ENCODE measurements around the gene CNTFR. TPM values are rescaled to one million over a fixed set of nuclear protein-coding genes. Genes with fewer than 3 reads are reported as not detected.

The CNTFR gene
- total RNA-seq, 1 experiment from 2014 or later, result not detected

GRCh38 chr9:34606905-34607304, 17.4 kb upstream of the CNTFR start:
- DNase-seq, result no peak
- Mint-ChIP-seq H3K36me3 (ENCODE audit: insufficient read depth, unreplicated experiment) (peaks cover 7% of the 10 kb centered on the region), H3K4me1 (ENCODE audit: low read depth, unreplicated experiment) (no peaks in the 10 kb centered on the region), H3K27ac (ENCODE audit: unreplicated experiment) (no peak overlapping the region), H3K4me3 (ENCODE audit: low read depth, unreplicated experiment) (no peak overlapping the region), H3K9me3 (ENCODE audit: low read depth, unreplicated experiment) (no peaks in the 10 kb centered on the region), H3K27me3 (ENCODE audit: unreplicated experiment) (peaks cover 17% of the 10 kb centered on the region)
- TF ChIP-seq, protein P1, sequence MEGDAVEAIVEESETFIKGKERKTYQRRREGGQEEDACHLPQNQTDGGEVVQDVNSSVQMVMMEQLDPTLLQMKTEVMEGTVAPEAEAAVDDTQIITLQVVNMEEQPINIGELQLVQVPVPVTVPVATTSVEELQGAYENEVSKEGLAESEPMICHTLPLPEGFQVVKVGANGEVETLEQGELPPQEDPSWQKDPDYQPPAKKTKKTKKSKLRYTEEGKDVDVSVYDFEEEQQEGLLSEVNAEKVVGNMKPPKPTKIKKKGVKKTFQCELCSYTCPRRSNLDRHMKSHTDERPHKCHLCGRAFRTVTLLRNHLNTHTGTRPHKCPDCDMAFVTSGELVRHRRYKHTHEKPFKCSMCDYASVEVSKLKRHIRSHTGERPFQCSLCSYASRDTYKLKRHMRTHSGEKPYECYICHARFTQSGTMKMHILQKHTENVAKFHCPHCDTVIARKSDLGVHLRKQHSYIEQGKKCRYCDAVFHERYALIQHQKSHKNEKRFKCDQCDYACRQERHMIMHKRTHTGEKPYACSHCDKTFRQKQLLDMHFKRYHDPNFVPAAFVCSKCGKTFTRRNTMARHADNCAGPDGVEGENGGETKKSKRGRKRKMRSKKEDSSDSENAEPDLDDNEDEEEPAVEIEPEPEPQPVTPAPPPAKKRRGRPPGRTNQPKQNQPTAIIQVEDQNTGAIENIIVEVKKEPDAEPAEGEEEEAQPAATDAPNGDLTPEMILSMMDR (IDR thresholded peaks at IDR 0.05; ENCODE audit: unreplicated experiment), result no peak
- intact Hi-C loops (cut with micrococcal nuclease; ENCODE audit: unreplicated experiment), result no loop called here
- no TSS peak for BruUV-seq (replicated peaks)
- CTCF ChIA-PET, result interaction anchor here (0.8 kb wide), 1 partner anchor 30 kb away, joined by 3 read pairs; no protein-coding TSS in a partner anchor

GRCh38 chr9:34606190-34606589, 16.7 kb upstream of the CNTFR start:
- H3K9me3 Mint-ChIP-seq (ENCODE audit: low read depth, unreplicated experiment), result no peaks in the 10 kb centered on the region
- CTCF ChIA-PET, result interaction anchor here (0.8 to 1.0 kb wide), 2 partner anchors 14 to 31 kb away, joined by 3 read pairs; no protein-coding TSS in a partner anchor
- no peak for DNase-seq
- no peak overlapping the region for H3K27ac Mint-ChIP-seq (ENCODE audit: unreplicated experiment)
- no TSS peak for BruUV-seq (replicated peaks)
- TF ChIP-seq, protein P1 (IDR thresholded peaks at IDR 0.05; ENCODE audit: unreplicated experiment), result no peak
- no peaks in the 10 kb centered on the region for H3K36me3 Mint-ChIP-seq (ENCODE audit: insufficient read depth, unreplicated experiment)
- peaks cover 24% of the 10 kb centered on the region for H3K27me3 Mint-ChIP-seq (ENCODE audit: unreplicated experiment)
- H3K4me1 Mint-ChIP-seq (ENCODE audit: low read depth, unreplicated experiment), result no peaks in the 10 kb centered on the region
- H3K4me3 Mint-ChIP-seq (ENCODE audit: low read depth, unreplicated experiment), result no peak overlapping the region
- intact Hi-C loops (cut with micrococcal nuclease; ENCODE audit: unreplicated experiment), result no loop called here

GRCh38 chr9:34603610-34604231, 14.2 kb upstream of the CNTFR start:
- TF ChIP-seq, protein P1 (IDR thresholded peaks at IDR 0.05; ENCODE audit: unreplicated experiment), result peak; percentile 80
- Mint-ChIP-seq H3K27ac (ENCODE audit: unreplicated experiment) (no peak overlapping the region), H3K27me3 (ENCODE audit: unreplicated experiment) (peaks cover 49% of the 10 kb centered on the region)

GRCh38 chr9:34601937-34602573, 12.5 kb upstream of the CNTFR start:
- TF ChIP-seq, protein P1 (IDR thresholded peaks at IDR 0.05; ENCODE audit: unreplicated experiment), result no peak
- Mint-ChIP-seq H3K27me3 (ENCODE audit: unreplicated experiment) (peaks cover 65% of the 10 kb centered on the region), H3K4me3 (ENCODE audit: low read depth, unreplicated experiment) (no peak overlapping the region), H3K27ac (ENCODE audit: unreplicated experiment) (no peak overlapping the region), H3K4me1 (ENCODE audit: low read depth, unreplicated experiment) (no peaks in the 10 kb centered on the region), H3K36me3 (ENCODE audit: insufficient read depth, unreplicated experiment) (no peaks in the 10 kb centered on the region), H3K9me3 (ENCODE audit: low read depth, unreplicated experiment) (no peaks in the 10 kb centered on the region)
- CTCF ChIA-PET, result no interaction called here
- DNase-seq, result no peak
- intact Hi-C loops (cut with micrococcal nuclease; ENCODE audit: unreplicated experiment), result no loop called here
- no TSS peak for BruUV-seq (replicated peaks)

More at GRCh38 chr9:34603610-34604231, 14.2 kb upstream of the CNTFR start:
- CTCF ChIA-PET, result interaction anchor here (0.6 to 1.4 kb wide), 11 partner anchors 8 to 310 kb away, joined by 3 to 7 read pairs (median 4); no protein-coding TSS in a partner anchor
- H3K4me1 Mint-ChIP-seq (ENCODE audit: low read depth, unreplicated experiment), result no peaks in the 10 kb centered on the region
- H3K36me3 Mint-ChIP-seq (ENCODE audit: insufficient read depth, unreplicated experiment), result no peaks in the 10 kb centered on the region
- no peaks in the 10 kb centered on the region for H3K9me3 Mint-ChIP-seq (ENCODE audit: low read depth, unreplicated experiment)
- H3K4me3 Mint-ChIP-seq (ENCODE audit: low read depth, unreplicated experiment), result no peak overlapping the region
- intact Hi-C loops (cut with micrococcal nuclease; ENCODE audit: unreplicated experiment), result no loop called here
- no TSS peak for BruUV-seq (replicated peaks)
- DNase-seq, result peak; percentile 75

Measured in Calu3 (cell line).